ENCODE results near the gene SNCG.
"Not testable (repeated sequence)": the region's sequence is repeated elsewhere in the genome, so short reads cannot be mapped to it uniquely, and the experiment has no call there.

DNA sequence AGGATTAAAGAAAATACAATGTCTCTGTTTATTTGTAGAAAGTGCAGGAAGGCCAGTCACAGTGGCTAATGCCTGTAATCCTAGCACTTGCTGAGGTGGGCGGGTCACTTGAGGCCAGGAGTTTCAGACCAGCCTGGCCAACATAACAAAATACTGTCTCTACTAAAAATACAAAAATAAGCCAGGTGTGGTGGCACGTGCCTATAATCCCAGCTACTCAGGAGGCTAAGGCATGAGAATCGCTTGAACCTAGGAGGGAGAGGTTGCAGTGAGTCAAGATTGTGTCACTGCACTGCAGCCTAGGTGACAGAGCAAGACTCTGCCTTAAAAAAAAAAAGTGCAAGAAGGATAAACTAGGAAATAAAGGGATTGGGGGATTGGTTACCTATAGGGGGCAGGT, 20.1 kb downstream of the SNCG start:
- TF ChIP-seq, protein P1, sequence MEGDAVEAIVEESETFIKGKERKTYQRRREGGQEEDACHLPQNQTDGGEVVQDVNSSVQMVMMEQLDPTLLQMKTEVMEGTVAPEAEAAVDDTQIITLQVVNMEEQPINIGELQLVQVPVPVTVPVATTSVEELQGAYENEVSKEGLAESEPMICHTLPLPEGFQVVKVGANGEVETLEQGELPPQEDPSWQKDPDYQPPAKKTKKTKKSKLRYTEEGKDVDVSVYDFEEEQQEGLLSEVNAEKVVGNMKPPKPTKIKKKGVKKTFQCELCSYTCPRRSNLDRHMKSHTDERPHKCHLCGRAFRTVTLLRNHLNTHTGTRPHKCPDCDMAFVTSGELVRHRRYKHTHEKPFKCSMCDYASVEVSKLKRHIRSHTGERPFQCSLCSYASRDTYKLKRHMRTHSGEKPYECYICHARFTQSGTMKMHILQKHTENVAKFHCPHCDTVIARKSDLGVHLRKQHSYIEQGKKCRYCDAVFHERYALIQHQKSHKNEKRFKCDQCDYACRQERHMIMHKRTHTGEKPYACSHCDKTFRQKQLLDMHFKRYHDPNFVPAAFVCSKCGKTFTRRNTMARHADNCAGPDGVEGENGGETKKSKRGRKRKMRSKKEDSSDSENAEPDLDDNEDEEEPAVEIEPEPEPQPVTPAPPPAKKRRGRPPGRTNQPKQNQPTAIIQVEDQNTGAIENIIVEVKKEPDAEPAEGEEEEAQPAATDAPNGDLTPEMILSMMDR (IDR thresholded peaks at IDR 0.05), result not testable (repeated sequence)
- TF ChIP-seq POLR2AphosphoS5 (IDR thresholded peaks at IDR 0.05), result not testable (repeated sequence)

Measured in breast epithelium (tissue), 3 donors.